Activated CD8-positive, alpha-beta memory T cell treated with anti-CD3 and anti-CD28 coated beads, Interleukin-2, amount 50 U/mL, for 1 hour (primary cell): ENCODE results near the gene PIGBOS1.
A peak's percentile ranks its signal among the peaks of the same experiment; 100 is the strongest.
"Not testable (repeated sequence)": the region's sequence is repeated elsewhere in the genome, so short reads cannot be mapped to it uniquely, and the experiment has no call there.

ENCODE experiments used
- DNase-seq: peaks from one replicate; pipeline ENCODE4 v3.0.0-alpha.2; 2020; ENCODE audit errors: extremely low read depth

PIGBOS1 gene, protein sequence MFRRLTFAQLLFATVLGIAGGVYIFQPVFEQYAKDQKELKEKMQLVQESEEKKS

DNA sequence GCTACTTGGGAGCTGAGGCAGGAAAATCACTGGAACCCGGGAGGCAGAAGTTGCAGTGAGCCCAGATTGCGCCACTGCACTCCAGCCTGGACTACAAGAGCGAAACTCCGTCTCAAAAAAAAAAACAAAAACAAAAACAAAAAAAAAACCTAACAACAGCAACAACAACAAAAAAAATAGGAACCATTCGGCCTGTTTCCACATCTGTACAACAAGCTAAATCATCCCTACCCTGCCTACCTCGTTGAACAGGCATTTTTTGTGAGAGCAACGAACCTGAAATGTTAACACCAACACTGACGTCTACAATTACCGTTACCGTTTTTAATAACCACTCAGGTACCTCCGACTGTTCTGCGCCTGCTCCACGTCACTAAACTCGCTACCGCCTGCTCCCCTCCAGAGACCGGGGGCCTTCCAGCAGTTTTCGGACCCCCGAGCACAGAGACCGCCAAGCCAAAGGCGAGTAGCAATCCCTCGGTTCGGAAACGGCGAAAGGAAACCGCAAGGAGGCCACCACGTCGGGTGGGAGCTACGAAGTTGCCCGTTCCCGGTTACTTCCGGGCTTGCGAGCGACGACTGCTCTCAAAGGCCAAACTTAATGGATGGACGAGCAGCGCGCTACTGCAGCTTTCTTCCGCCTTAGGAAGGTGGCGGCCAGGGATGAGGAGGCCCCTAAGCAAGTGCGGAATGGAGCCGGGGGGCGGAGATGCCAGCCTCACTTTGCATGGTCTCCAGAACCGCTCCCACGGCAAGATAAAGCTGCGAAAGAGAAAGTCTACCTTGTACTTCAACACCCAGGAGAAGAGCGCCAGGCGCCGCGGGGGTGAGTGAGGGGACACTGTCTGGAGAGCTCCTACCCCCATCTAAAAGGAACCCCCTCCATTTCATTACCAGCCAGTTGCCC is at the start of gene PIGBOS1, which contains the start of gene PIGB:
PIGBOS1 (minus strand) TSS at position 536 of the 907 bp plus-strand sequence. CDS start 1,331 bp downstream, outside the sequence.
PIGB (plus strand) TSS at position 635 of the 907 bp plus-strand sequence; CDS start at position 664, 29 bp downstream.
- DNase-seq = peak; percentile 50

GRCh38 chr15:55366981-55367380 is 48.1 kb upstream of the PIGBOS1 start:
- no peak for DNase-seq

GRCh38 chr15:55362641-55363040 is 43.7 kb upstream of the PIGBOS1 start:
- DNase-seq = no peak

- no peak for DNase-seq
Measured at GRCh38 chr15:55361048-55361447, 42.1 kb upstream of the PIGBOS1 start.

DNA sequence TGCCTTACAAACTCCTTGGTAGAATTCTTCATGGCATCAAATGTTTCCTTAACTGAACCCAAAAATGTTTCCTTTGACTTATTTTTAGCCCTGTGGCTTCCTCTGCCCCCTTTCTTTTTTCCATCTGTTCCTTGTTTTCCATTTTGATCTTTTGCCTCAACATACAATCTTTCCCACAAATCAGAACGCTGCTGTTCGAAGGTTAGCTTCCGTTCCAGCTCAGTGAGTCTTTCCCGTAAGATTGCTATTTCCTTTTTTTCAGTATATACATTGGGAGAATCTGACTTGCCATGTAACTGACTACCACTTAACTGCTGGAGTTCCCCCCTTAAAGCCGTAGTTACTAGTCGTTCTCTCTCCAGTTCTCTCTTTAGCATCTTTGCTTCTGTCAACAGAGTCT is 41.3 kb upstream of the PIGBOS1 start:
- DNase-seq = no peak

GRCh38 chr15:55358471-55358870 is 39.5 kb upstream of the PIGBOS1 start:
- DNase-seq = no peak

DNA sequence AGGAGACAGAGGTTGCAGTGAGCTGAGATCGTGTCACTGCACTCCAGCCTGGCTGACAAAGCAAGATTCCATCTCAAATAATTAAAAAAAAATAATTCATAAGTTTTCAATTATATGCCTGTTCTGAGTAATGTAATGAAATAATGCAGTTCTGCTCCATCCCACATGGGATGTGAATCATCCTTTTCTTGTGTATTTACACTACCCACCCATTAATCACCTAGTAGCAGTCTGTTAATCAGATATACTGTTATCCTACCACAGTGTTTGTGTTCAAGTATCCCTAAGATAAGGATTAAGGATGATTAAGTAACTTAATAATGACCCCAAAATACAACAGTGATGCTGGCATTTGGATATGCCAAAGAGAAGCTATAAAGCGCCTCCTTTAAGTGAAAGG is 38.9 kb upstream of the PIGBOS1 start:
- no peak for DNase-seq

DNA sequence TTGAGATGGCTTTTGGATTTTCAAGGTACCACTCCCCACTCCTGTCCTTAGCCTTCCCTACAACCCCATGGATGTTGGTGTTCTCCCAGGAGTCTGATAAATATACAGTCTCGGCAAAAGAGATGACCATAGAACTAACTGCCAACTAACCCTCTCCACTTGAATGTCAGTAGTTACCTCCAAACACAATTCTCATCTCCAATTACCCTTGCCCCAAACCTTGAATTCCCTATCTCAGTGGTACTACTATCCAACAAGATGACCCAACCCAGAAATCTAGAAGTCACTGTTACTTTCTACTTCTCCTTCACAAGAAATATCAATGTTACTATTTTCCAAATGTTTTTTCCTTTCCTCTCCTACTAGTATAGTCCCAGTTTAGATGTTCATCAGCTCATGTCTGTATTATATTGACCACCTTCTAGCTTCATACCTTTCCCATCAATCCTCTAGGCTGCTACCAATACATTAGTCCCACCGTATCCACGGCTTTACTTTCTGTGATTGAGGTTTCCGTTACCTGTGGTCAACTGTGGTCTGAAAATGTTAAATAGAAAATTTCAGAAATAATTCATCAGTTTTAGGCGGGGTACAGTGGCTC is 38.2 kb upstream of the PIGBOS1 start:
- no peak for DNase-seq

DNA sequence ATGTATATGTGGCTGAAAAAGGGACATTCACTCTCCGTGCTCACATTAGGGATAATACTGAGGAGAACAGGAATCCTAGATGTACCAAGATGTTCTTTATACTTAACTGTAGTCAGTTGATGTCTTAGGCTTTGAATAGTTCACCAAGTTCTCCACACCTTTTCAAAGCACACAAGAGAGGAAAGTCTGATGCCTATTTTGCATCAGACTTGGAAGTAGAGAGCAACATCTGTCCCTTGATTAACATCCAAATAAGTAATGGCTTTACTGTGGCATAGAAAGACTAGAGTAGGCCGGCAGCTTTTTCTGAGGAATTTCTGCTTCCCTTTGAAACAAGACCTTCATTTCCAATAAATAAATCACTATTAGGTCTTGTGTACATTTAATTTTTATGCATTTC is 34.1 kb upstream of the PIGBOS1 start:
- DNase-seq = no peak

- no peak for DNase-seq
Measured at GRCh38 chr15:55349282-55349681, 30.4 kb upstream of the PIGBOS1 start.

GRCh38 chr15:55348281-55348778 is 29.4 kb upstream of the PIGBOS1 start:
- DNase-seq = no peak

GRCh38 chr15:55344206-55344605 is 25.3 kb upstream of the PIGBOS1 start:
- DNase-seq = no peak

DNA sequence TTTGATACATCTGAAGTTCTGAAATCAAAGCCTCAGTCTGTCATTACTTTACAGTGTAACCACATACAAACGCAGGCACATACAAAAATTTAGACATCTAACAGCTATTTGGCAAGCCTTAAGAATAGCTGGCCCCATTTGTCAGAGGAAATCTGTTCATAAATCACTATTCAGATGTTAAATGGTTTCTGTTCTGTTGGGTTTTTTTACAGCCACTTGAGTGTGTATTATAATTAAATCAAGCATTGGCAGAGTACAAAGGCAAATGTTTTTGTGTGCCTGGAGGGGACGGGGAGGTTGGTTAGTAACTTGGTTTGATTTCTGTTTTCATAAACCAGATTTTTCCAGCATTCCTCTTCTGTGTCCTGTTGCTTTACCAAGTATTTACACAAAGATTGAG is 24.2 kb upstream of the PIGBOS1 start:
- DNase-seq = no peak

DNA sequence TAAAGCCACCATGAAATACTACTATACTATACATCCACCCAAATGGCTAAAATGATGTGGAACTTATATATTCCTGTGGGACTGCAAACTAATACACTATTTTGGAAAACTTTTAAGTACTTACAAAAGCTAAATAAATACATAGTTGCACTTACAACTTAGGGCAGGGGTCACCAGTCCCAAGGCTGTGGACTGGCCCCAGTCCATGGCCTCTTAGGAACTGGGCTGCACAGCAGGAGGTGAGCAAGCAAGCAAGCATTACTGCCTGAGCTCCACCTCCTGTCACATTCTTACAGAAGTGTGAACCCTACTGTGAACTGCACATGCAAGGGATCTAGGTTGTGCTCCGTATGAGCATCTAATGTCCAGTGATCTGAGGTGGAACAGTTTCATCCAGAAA is 18.2 kb upstream of the PIGBOS1 start:
- no peak for DNase-seq

DNA sequence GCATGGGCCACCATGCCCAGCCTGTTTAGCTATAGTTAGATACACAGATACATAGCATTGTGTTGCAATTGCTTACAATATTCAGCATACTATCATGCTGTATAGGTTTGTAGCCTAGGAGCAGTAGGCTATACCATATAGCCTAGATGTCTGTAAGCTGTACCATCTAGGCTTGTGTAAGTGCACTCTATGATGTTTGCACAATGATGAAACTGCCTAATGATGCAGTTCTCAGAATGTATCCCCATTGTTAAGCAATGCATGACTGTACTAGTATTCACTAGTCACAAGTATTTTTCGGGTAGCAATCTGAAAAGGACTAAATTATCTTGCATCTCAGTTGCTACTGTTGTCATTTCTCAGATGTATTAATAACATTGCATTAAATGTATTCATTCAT is 16.1 kb upstream of the PIGBOS1 start:
- DNase-seq = no peak

GRCh38 chr15:55334371-55334770 is 15.4 kb upstream of the PIGBOS1 start:
- DNase-seq = no peak

- DNase-seq = no peak
Measured at GRCh38 chr15:55327387-55327786, 8.5 kb upstream of the PIGBOS1 start.

- DNase-seq = no peak
Measured at GRCh38 chr15:55322467-55322866, 3.5 kb upstream of the PIGBOS1 start.

DNA sequence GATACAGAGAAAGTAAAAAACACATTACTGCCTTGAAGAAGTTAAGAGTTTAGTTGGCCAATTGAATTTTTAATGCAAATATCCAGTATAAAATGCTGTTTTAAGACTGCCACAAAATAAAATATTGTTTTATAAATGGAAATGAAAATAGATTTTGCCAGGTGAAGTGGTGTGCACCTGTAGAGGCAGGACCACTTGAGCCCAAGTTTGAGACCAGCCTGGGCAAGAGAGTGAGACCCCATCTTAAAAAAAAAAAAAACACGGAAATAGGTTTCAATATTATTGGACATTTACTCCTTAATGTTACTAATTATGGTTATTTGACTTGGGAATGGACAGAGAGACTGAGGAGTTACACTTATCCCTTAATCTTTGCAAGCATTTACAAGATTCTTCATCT is 2.0 kb upstream of the PIGBOS1 start:
- no peak for DNase-seq

- no peak for DNase-seq
Measured at GRCh38 chr15:55320238-55320550, 1.3 kb upstream of the PIGBOS1 start.

GRCh38 chr15:55319537-55320237 is 764 bp upstream of the PIGBOS1 start:
- DNase-seq = no peak

DNA sequence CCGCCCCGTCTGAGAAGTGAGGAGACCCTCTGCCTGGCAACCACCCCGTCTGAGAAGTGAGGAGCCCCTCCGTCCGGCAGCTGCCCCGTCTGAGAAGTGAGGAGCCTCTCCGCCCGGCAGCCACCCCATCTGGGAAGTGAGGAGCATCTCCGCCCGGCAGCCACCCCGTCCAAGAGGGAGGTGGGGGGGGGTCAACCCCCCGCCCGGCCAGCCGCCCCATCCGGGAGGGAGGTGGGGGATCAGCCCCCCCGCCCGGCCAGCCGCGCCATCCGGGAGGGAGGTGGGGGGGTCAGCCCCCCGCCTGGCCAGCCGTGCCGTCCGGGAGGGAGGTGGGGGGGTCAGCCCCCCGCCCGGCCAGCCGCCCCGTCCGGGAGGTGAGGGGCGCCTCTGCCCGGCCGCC is 16.1 kb downstream of the PIGBOS1 start:
- not testable (repeated sequence) for DNase-seq
